AML-193 (cell line): ENCODE data around the gene NOTCH1.

Experiments used
- DNase-seq, 2 experiments: peaks; one replicate each; lab custom pipeline; 2025; lab: John Stamatoyannopoulos, UW

The NOTCH1 gene

DNA sequence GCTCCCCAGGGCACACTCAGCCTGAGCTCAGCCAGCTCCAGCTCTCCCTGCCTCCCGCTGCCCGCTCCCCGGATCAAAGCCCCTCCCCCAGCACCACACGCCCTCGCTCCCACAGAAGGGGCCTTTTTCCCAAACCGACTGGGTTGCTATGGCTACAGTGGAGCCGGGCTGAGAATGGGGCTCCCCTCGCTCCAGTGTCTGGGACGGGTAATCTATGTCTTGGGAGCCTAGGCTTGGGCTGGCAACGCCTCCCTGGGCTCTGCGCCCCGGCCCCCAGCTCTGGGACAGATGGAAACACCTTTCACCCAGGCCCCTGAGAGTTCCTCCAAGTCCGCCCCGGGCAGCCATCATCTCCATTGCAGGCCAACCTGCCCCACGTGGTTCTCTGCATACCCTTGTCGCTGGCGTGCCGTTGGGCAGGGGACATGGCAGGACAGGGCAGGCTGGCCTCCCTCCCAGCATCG lies 29.6 kb downstream of the NOTCH1 start:
- DNase-seq, result no peak

DNA sequence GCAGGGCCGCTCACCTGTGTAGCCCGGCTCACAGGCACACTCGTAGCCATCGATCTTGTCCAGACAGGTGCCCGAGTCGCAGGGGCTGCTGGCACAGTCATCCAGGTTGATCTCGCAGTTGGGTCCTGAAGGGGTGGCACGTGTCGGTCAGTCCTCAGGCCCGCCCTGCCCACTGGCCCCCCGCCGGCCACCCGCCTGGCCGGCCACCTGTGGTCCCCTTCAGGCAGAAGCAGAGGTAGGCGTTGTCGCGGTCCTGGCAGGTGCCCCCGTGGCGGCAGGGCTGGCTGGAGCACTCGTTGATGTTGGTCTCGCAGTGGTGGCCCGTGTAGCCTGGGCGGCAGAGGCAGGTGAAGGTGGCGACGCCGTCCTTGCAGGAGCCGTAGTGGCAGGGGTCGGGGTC lies 30.6 kb downstream of the NOTCH1 start:
- DNase-seq, result no peak

DNA sequence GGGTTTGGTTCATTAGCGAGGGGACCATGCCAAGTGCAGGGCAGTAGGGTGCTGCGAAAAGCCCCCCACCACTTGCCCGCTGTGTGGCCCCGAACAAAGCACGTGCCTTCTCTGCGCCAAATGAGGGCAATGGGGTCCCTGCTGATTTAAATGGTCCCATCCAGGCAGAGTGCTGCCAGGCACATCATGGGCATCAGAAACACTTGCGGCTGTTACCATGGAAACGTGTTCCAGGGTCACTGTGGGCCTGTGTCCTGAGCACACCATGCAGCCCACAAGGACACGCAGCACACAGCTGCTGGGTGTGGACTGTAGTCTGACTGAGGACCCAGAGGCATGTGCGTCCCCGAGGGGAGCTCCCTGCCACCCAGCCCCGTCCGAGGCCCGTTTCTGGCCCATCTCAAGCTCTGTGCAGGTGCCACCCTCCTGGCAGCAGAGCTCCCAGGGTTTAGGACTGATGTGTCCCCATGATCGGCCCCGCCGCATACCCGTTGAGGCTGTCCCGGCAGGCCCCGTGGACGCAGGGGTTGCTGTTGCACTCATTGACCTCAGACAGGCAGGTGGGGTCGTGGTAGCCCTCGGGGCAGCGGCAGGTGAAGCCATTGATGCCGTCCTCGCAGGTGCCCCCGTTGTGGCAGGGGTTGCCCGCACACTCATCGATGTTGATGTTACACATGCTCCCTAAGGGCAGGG lies 31.7 kb downstream of the NOTCH1 start:
- no peak for DNase-seq

DNA sequence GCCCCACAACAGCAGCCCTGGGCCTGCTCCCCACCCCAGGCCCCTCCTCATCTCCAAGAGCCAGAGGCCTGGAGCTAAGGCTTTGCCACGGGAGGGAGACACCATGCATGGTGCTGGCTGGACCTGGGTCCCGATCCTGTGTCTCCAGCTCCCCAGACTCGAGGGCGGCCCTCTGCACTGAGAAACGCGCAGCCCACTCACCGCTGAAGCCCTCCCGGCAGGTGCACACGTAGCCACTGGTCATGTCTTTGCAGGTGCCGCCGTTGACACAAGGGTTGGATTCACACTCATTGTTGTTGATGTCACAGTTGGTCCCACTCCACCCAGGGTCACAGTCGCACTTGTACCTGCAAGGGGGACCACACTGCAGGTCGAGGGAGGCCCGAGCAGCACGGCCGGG lies 32.7 kb downstream of the NOTCH1 start:
- no peak for DNase-seq

- DNase-seq, result no peak
Measured at GRCh38 chr9:136512651-136513071, 33.2 kb downstream of the NOTCH1 start.

DNA sequence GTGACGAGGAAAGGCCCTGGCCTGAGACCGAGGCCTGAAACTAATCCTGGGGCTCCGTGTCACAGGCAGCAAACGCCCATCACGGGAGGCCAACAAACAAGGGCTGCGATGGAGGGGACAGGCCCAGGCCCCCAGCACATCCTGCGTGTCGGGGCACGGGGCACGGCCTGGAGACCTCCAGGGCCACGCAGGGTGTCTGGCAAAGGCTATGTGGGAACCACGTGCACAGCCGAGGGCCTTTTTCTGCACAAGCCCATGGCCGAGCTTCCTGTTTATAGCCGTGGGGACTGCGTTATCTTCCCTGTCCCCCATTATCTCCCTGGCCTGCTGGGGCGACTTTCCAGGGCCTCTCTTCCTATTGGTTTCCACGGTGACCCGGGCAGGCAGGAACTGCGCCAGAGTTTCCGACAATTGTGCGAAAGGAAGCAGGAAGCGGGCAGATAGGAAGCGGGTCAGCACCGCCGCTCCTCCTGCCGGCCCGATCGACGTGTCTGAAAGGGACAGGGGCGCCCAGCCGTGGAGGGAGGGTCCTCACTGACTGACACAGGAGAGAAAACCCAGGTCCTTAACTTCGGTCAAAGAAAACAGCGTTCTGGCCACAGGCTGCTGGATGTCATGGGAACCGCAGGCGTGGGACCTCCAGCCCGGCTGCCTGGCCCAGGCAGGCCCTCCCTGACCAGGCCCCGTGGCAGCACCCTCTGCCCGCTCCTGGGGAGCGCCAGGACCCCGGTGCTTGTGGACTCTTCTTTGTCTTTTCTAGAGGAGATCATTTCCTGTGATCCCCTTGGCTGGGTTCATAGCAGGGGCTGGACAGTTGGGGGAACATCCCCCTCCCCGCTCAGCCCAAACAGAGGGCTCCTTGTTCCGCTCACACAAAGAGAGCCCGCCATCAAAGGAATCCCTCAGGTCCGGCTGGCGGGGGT lies 33.9 kb downstream of the NOTCH1 start:
- no peak for DNase-seq

DNA sequence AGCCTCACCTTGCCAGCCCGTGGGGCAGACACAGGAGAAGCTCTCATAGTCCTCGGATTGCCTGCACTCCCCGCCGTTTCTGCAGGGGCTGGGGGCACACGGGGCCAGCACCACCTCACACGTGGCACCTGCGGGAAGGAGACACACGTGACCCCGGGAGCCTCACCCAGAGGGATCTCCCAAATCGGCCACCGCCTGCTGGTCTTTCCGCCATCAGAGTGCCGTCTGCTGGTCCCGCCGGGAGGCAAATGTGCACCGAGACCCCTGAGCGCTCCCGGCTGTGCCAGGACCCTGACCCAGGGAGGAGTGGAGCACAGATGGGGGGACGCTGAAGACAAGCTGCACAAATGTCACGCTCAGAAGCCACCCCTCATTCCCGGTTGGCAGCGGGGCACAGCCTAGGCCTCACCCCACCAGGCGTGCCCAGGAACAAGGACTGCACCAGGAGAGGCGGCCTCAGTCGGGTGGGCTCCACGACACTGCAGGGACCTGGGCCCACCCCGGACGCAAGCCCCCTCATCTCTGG lies 34.6 kb downstream of the NOTCH1 start:
- no peak for DNase-seq

- DNase-seq, result no peak
Measured at GRCh38 chr9:136510561-136510960, 35.3 kb downstream of the NOTCH1 start.

DNA sequence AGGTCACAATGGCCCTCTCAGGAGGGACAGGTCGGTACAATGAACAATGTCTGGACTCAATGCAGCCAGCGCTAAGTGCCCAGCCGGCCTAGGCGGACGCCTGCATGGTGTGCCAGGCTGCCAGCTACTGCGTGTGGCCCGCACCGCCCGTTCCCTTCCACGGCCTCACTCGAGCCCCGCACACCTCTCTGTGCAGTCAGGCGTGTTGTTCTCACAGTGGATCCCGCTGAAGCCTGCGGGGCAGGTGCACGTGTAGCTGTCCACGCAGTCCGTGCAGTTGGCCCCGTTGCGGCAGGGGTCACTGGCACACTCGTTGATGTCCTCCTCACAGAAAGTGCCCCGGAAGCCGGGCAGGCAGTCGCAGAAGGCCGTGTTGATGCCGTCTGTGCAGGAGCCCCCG lies 36.3 kb downstream of the NOTCH1 start:
- DNase-seq, result no peak

GRCh38 chr9:136508729-136509500 lies 36.9 kb downstream of the NOTCH1 start:
- no peak for DNase-seq

GRCh38 chr9:136507992-136508375 lies 37.9 kb downstream of the NOTCH1 start:
- DNase-seq, result no peak

- DNase-seq, result no peak
Measured at GRCh38 chr9:136507221-136507991, 38.4 kb downstream of the NOTCH1 start.

- no peak for DNase-seq
Measured at GRCh38 chr9:136506425-136506824, 39.4 kb downstream of the NOTCH1 start.

DNA sequence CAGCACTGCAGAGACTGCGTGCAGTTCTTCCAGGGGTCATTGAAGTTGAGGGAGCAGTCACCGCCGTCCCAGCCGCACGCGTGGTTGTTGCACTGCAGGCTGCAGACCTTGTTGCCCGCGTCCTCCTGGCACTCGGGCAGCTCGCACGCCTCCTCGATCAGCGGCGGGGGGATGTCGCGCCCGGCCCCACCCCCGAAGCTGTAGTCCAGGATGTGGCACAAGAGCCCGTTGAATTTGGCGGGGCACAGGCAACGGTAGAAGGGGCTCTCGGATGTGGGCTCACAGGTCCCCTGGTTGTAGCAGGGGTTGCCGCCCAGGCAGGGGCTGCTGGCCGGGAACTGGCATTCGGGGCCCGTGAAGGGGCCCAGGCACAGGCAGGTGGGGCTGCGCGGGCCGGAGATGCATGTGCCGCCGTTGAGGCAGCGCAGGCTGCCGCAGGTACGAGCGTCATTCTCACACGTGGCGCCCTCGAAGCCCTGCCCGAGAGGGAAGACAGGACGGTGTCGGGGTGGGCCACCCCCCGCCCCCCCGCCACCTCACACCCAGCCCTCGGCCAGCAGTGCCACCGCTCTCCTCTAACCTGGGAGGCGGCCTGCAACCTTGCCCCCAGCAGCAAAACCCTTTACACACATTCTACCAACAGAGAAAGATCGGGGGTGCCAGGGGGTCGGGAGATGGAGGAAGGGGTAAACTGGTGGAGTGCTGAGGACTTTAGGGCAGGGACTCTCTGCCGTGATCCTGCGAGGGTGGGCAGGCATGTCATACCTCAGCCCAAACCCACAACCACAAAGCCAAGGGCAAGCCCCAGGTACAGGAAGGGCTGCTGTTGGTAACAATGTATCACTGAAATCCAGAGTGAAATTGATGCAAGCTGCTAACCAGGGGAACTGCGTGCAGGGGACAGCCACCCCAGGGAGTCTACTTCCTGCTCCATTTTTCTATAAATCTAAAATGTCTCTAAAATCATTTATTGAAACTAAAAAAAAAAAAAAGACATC lies 40.1 kb downstream of the NOTCH1 start:
- no peak for DNase-seq

DNA sequence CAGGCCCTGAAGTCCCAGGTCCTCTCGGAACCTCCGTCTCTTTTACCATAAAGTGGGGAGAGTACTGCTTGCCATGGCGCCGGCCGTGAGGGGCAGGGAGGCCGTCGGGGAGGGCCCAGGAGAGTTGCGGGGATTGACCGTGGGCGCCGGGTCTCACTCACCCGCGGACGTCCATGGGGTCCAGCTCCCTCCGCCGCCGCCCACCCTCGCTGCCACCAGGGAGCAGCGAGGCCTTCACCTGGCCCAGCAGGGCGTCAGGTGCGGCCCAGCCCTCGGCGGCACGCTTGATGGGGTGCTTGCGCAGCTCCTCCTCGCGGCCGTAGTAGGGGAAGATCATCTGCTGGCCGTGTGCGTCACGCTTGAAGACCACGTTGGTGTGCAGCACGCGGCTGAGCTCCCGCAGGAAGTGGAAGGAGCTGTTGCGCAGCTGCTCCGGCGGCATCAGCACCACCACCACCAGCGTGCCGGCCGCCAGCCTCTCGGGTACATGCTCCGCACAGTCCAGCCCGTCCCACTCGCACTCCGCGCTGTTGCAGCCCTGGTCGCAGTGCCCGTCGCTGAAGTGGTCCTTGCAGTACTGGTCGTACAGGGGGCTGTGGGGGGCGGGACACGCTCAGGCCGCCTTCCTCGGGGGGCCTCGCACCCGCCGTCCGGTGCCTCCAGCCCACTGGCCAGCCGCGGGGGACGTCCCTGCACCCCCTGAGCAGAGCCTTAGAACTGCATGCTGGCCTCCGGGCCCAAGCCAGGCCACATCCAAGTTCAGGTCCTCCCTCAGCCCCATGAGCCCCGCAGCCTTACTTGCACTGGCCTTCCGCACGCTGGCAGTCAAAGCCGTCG lies 41.1 kb downstream of the NOTCH1 start:
- no peak for DNase-seq

DNA sequence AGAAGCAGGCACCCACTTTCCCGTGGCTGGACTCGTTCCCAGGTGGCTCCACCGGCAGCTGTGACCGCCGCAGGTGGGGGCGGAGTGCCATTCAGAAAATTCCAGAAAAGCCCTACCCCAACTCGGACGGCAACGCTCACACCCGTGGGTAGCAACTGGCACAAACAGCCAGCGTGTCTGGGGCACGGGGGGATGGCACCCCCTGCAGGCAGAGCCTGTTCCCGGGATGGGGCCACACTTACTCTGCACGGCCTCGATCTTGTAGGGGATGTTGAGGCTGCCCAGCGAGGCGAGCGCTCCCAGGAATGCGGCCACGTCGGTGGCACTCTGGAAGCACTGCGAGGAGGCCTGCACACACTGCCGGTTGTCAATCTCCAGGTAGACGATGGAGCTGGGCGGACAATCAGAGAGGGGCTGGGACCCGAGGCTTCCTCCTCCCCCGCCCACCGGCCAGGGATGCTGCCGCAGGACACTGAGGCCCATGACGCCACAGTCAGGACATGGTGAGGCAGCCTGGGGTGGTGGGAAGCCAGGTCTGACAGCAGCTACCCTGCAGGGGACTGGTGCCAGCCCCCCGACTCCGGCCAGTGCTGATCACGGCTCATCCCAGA lies 42.8 kb downstream of the NOTCH1 start:
- no peak for DNase-seq

DNA sequence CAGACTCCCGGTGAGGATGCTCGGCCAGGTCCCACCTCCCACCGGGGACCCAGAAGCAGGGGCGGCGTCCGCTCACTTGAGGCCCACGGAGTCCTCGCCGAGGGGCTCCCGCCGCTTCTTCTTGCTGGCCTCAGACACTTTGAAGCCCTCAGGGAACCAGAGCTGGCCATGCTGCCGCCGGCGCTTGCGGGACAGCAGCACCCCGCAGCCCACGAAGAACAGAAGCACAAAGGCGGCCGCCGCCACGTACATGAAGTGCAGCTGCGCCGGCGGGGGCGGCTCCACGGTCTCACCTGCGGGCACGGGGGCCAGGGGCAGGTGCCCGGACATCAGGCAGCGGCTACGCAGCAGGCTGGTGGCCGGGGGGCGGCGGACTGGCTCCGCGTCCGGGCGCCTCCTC lies 43.7 kb downstream of the NOTCH1 start:
- DNase-seq, result no peak

GRCh38 chr9:136501686-136502085 lies 44.2 kb downstream of the NOTCH1 start:
- DNase-seq, result no peak
